ENCODE results near the gene ENSA. TPM values are rescaled to one million over a fixed set of nuclear protein-coding genes. Genes with fewer than 3 reads are reported as not detected.

ENSA gene
- total RNA-seq, 1 experiment from 2014 or later: 212 TPM

DNA sequence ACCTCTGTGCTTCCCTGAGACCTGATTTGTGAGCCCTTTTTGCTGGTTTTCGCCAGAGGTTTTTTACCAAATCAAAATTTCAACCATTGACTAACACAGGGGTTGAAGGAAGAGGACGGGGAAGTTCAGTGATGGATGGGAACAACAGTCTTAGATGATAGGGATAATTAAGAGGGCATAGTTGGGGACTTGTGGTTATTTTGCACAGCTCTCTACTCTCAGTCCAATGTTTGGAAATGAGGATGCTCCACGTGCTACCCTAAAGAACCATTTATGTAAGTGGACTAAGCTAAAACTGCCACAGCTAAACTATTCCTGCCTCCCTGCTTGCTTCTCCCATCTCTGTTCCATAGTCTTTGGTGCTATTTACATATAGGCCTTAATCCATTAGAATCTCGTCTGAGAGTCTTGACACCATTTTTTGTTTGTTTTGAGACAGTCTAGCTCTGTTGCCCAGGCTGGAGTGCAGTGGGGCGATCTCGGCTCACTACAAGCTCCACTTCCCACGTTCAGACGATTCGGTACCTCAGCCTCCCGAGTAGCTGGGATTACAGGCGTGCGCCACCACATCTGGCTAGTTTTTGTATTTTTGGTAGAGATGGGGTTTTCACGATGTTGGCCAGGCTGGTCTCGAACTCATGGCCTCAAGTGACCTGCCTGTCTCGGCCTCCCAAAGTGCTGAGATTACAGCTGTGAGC is 49.3 kb downstream of the ENSA start:
- no peaks in the 10 kb centered on the region for H3K27me3 ChIP-seq (ENCODE audit: insufficient read depth, low read length)
- Mint-ChIP-seq H3K27me3 (ENCODE audit: low read depth) (peaks cover 3% of the 10 kb centered on the region; the same call in 1 of the 2 replicates), H3K36me3 (ENCODE audit: insufficient read depth in 1 of 3, low read depth in 3 of 3) (peaks cover 39 to 42% (median 40%) of the 10 kb centered on the region in 3 experiments), H3K9me3 (peaks cover 6 to 15% of the 10 kb centered on the region in 2 experiments; a peak in 4 of 5 replicates), H3K27ac (peak overlapping the region; percentile 99 to 100 (median 100)), H3K4me3 (peak overlapping the region; percentile 90 to 96), H3K4me1 (peaks cover 29 to 38% of the 10 kb centered on the region in 2 experiments)
- peak overlapping the region; percentile 32 for H3K4ac ChIP-seq (ENCODE audit: low read depth, low read length)
- peak overlapping the region; percentile 96 for H3K27ac ChIP-seq (ENCODE audit: insufficient read length, low read depth, low read length)
- no peak overlapping the region for H2AK5ac ChIP-seq (ENCODE audit: insufficient read length, low read length)
- no CpG with 5 or more reads among the region's 15 CpGs for WGBS (ENCODE audit: extremely low coverage, insufficient read length, low lambda C conversion rate)
- H4K20me1 ChIP-seq (ENCODE audit: control insufficient read depth, insufficient read depth, insufficient read length): no peaks in the 10 kb centered on the region
- H3K56ac ChIP-seq (ENCODE audit: insufficient read length, low read depth, low read length): no peak overlapping the region
- H3K23me2 ChIP-seq (ENCODE audit: insufficient read length, low read depth, low read length, poor library complexity, severe bottlenecking): peaks cover 7% of the 10 kb centered on the region
- no peak overlapping the region for H2AFZ ChIP-seq (ENCODE audit: low read length)
- peaks cover 30% of the 10 kb centered on the region for H3K79me2 ChIP-seq (ENCODE audit: insufficient read depth, low read length)
- no peak for DNase-seq
- H4K91ac ChIP-seq (ENCODE audit: insufficient read length, low read depth, low read length): no peak overlapping the region
- TF ChIP-seq, protein P1, sequence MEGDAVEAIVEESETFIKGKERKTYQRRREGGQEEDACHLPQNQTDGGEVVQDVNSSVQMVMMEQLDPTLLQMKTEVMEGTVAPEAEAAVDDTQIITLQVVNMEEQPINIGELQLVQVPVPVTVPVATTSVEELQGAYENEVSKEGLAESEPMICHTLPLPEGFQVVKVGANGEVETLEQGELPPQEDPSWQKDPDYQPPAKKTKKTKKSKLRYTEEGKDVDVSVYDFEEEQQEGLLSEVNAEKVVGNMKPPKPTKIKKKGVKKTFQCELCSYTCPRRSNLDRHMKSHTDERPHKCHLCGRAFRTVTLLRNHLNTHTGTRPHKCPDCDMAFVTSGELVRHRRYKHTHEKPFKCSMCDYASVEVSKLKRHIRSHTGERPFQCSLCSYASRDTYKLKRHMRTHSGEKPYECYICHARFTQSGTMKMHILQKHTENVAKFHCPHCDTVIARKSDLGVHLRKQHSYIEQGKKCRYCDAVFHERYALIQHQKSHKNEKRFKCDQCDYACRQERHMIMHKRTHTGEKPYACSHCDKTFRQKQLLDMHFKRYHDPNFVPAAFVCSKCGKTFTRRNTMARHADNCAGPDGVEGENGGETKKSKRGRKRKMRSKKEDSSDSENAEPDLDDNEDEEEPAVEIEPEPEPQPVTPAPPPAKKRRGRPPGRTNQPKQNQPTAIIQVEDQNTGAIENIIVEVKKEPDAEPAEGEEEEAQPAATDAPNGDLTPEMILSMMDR (conservative IDR thresholded peaks at IDR 0.05): no peak
- H4K5ac ChIP-seq (ENCODE audit: insufficient read length, low read depth, low read length): no peak overlapping the region
- H3T11ph ChIP-seq (ENCODE audit: low read length): peak overlapping the region; percentile 46
- peaks cover 4% of the 10 kb centered on the region for H3K4me1 ChIP-seq (ENCODE audit: insufficient read depth, low read length)
- no peak overlapping the region for H2BK20ac ChIP-seq (ENCODE audit: low read depth, low read length, poor library complexity, severe bottlenecking)
- peak overlapping the region; percentile 96; the same call in 1 of the 2 replicates for H3K14ac ChIP-seq (ENCODE audit: insufficient read depth, low read length)
- H2BK12ac ChIP-seq (ENCODE audit: insufficient read length, low read depth, low read length): peak overlapping the region; percentile 52
- no peaks in the 10 kb centered on the region for H3K79me1 ChIP-seq (ENCODE audit: insufficient read depth, low read depth, low read length, poor library complexity, severe bottlenecking)
- peak overlapping the region; percentile 70 for H3K4me2 ChIP-seq (ENCODE audit: insufficient read depth, insufficient read length, low read length)
- H2BK5ac ChIP-seq (ENCODE audit: insufficient read length, low read length): no peak overlapping the region
- H3K18ac ChIP-seq (ENCODE audit: insufficient read length, low read depth, low read length): peak overlapping the region; percentile 95
- H4K8ac ChIP-seq (replicated peaks; ENCODE audit: insufficient read length, low read depth, low read length): no peak overlapping the region
- H3K9me3 ChIP-seq (ENCODE audit: control insufficient read depth, low read depth, low read length): no peaks in the 10 kb centered on the region
- peak overlapping the region; percentile 97 for H2BK120ac ChIP-seq (ENCODE audit: low read depth, low read length, poor library complexity, severe bottlenecking)
- H2BK15ac ChIP-seq (ENCODE audit: low read depth, low read length): no peak overlapping the region
- H3K23ac ChIP-seq (ENCODE audit: insufficient read length, low read depth, low read length): no peak overlapping the region
- peak overlapping the region; percentile 95 for H3K9ac ChIP-seq (ENCODE audit: extremely low read depth, insufficient read length, low read length)
